Measurements from ENCODE around the gene NCKAP5. TPM values are rescaled to one million over a fixed set of nuclear protein-coding genes. Genes with fewer than 3 reads are reported as not detected.

The NCKAP5 gene
- total RNA-seq, 1 donor from 2014 or later, result 7.7 TPM

GRCh38 chr2:133517876-133518275 is 50.4 kb downstream of the NCKAP5 start:
- Mint-ChIP-seq H3K36me3 (no peaks in the 10 kb centered on the region), H3K27ac (no peak overlapping the region), H3K27me3 (no peaks in the 10 kb centered on the region), H3K4me1 (ENCODE audit: unreplicated experiment) (peaks cover 4% of the 10 kb centered on the region), H3K4me3 (no peak overlapping the region), H3K9me3 (no peaks in the 10 kb centered on the region)
- DNase-seq (ENCODE audit: extremely low spot score, unreplicated experiment), result no peak
- TF ChIP-seq CTCF (conservative IDR thresholded peaks at IDR 0.05), result no peak

DNA sequence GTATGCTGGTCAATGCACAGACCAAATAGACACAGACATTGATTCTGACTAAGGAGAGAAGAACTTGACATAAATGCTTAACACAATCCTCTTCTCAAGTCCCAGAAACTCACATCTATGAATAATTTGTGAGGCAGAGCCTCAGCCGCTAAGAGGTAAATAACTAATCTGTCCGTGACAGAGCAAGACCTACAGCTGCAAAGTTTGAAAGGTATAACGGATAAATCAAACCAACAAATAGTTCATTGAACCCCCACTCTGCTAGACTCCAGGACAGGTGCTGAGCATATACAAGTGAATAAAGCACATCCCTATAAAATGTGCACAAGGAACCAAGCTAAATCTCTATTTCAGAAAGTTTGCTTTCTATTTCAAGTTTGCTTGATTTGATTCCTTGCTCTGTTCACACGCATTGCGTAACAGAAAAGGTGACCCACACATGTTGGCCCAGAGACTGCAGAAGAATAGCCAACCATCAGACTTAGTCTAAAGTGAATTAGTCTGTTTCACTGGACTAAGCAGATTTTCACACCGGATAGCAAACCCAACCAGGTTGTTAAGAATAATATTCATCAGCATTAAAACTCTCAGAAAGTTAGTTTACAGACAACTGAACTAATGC is 51.7 kb downstream of the NCKAP5 start:
- Mint-ChIP-seq H3K27me3 (no peaks in the 10 kb centered on the region), H3K27ac (no peak overlapping the region), H3K36me3 (no peaks in the 10 kb centered on the region), H3K4me3 (no peak overlapping the region), H3K4me1 (ENCODE audit: unreplicated experiment) (no peaks in the 10 kb centered on the region), H3K9me3 (no peaks in the 10 kb centered on the region)
- no peak for TF ChIP-seq CTCF (conservative IDR thresholded peaks at IDR 0.05)
- no peak for DNase-seq (ENCODE audit: extremely low spot score, unreplicated experiment)

DNA sequence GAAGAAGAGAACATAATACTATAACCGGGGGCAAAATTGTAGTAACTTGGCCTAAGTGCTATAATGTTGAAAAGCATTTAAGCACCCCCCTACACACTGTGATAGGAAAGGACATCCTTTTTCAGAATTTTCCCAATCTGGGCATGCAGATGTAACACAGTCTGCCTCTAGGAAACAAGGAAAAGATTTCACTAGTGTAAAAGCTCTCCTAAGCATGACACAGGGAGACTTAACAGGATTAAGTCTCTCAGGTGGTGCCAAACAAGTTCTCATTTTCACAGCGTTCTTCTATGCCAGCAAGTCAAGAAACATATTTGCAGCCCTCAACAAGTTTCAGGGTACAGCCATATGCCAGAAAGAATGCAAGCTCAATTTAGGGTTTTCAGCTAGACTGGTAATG is 53.0 kb downstream of the NCKAP5 start:
- Mint-ChIP-seq H3K27ac (no peak overlapping the region), H3K9me3 (no peaks in the 10 kb centered on the region), H3K4me1 (ENCODE audit: unreplicated experiment) (no peaks in the 10 kb centered on the region), H3K27me3 (no peaks in the 10 kb centered on the region), H3K4me3 (no peak overlapping the region), H3K36me3 (no peaks in the 10 kb centered on the region)
- no peak for DNase-seq (ENCODE audit: extremely low spot score, unreplicated experiment)
- TF ChIP-seq CTCF (conservative IDR thresholded peaks at IDR 0.05), result no peak

DNA sequence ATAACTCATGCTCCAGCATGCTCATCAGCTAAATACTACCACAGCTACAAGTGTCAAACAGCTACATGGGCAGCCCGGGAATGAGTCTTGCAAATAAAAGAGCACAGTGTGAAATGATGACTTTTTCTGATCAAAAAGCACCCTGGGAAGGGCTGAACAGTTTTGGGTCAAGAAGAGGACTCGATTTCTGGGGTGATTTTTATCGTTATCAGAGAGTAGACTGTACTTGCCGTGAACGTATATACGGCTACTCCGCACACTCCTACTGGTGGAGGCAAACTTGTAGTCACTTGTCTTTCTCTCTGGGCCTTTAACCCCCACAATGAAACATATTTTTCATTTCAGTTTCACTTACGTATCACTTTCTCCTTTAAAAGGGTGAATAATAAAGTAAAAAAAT is 54.4 kb downstream of the NCKAP5 start:
- no peak for DNase-seq (ENCODE audit: extremely low spot score, unreplicated experiment)
- H3K36me3 Mint-ChIP-seq, result no peaks in the 10 kb centered on the region
- H3K4me1 Mint-ChIP-seq (ENCODE audit: unreplicated experiment), result no peaks in the 10 kb centered on the region
- TF ChIP-seq CTCF (conservative IDR thresholded peaks at IDR 0.05), result no peak
- no peaks in the 10 kb centered on the region for H3K9me3 Mint-ChIP-seq
- H3K27me3 Mint-ChIP-seq, result no peaks in the 10 kb centered on the region
- H3K4me3 Mint-ChIP-seq, result no peak overlapping the region
- no peak overlapping the region for H3K27ac Mint-ChIP-seq

- DNase-seq (ENCODE audit: extremely low spot score, unreplicated experiment), result no peak
- no peak overlapping the region for H3K27ac Mint-ChIP-seq
- no peaks in the 10 kb centered on the region for H3K36me3 Mint-ChIP-seq
- no peaks in the 10 kb centered on the region for H3K4me1 Mint-ChIP-seq (ENCODE audit: unreplicated experiment)
- no peak for TF ChIP-seq CTCF (conservative IDR thresholded peaks at IDR 0.05)
- H3K27me3 Mint-ChIP-seq, result no peaks in the 10 kb centered on the region
- no peak overlapping the region for H3K4me3 Mint-ChIP-seq
- H3K9me3 Mint-ChIP-seq, result no peaks in the 10 kb centered on the region
Measured at GRCh38 chr2:133512121-133512520, 56.1 kb downstream of the NCKAP5 start.

DNA sequence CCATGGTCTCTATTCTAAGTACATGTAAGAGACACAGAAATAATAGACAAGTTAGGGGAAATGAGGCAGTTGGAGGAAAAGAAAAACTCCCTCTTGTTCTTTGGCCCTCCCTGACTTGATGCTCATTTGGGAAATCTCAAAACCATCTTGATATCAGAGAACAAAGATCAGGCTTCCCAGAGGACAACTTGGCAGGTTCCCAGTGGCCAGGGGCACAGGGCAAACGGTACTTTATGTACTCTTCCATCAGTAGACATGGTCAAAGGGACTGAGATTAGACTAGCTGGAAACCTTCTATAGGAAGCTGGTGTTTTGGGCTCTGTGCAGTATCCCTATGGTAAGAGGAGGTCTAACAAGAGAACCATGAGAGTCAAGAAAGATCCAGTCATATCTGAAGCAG is 56.6 kb downstream of the NCKAP5 start:
- H3K27ac Mint-ChIP-seq, result no peak overlapping the region
- H3K4me3 Mint-ChIP-seq, result no peak overlapping the region
- no peaks in the 10 kb centered on the region for H3K36me3 Mint-ChIP-seq
- no peaks in the 10 kb centered on the region for H3K27me3 Mint-ChIP-seq
- no peaks in the 10 kb centered on the region for H3K4me1 Mint-ChIP-seq (ENCODE audit: unreplicated experiment)
- TF ChIP-seq CTCF (conservative IDR thresholded peaks at IDR 0.05), result no peak
- DNase-seq (ENCODE audit: extremely low spot score, unreplicated experiment), result no peak
- H3K9me3 Mint-ChIP-seq, result no peaks in the 10 kb centered on the region
